ENCODE results near the gene ZFTA.

The ZFTA gene

GRCh38 chr11:63768237-63769041 is at the start of gene ZFTA:
TSS of gene ZFTA (minus strand) at chr11:63768775. CDS start at chr11:63768622, 153 bp downstream.
- CTCF ChIA-PET, result interaction anchor here (0.7 to 3.6 kb wide), 27 partner anchors 11 to 413 kb away, joined by 3 to 27 read pairs (median 4); partner anchors contain the start of gene MARK2
- peak; percentile 89 for DNase-seq (ENCODE audit: extremely low spot score)
- TF ChIP-seq CTCF (IDR thresholded peaks at IDR 0.05; ENCODE audit: control extremely low read depth, extremely low read depth, low read depth, missing control alignments), result peak; percentile 80
- POLR2A ChIA-PET, result no interaction called here

GRCh38 chr11:63817758-63818498 is 49.4 kb upstream of the ZFTA start:
- CTCF ChIA-PET, result interaction anchor here (1.3 to 2.3 kb wide), 2 partner anchors 12 to 20 kb away, joined by 3 to 8 read pairs; no protein-coding TSS in a partner anchor
- TF ChIP-seq CTCF (IDR thresholded peaks at IDR 0.05; ENCODE audit: control extremely low read depth, extremely low read depth, low read depth, missing control alignments), result no peak
- no peak for DNase-seq (ENCODE audit: extremely low spot score)
- POLR2A ChIA-PET, result no interaction called here

GRCh38 chr11:63816732-63817131 is 48.2 kb upstream of the ZFTA start:
- DNase-seq (ENCODE audit: extremely low spot score), result no peak
- CTCF ChIA-PET, result interaction anchor here (2.3 kb wide), 1 partner anchor 21 kb away, joined by 8 read pairs; no protein-coding TSS in a partner anchor
- POLR2A ChIA-PET, result interaction anchor here (0.6 kb wide), 1 partner anchor 101 kb away, joined by 3 read pairs; no protein-coding TSS in a partner anchor
- no peak for TF ChIP-seq CTCF (IDR thresholded peaks at IDR 0.05; ENCODE audit: control extremely low read depth, extremely low read depth, low read depth, missing control alignments)

GRCh38 chr11:63816166-63816565 is 47.6 kb upstream of the ZFTA start:
- DNase-seq (ENCODE audit: extremely low spot score), result no peak
- POLR2A ChIA-PET, result no interaction called here
- TF ChIP-seq CTCF (IDR thresholded peaks at IDR 0.05; ENCODE audit: control extremely low read depth, extremely low read depth, low read depth, missing control alignments), result no peak
- CTCF ChIA-PET, result interaction anchor here (2.3 kb wide), 1 partner anchor 21 kb away, joined by 8 read pairs; no protein-coding TSS in a partner anchor

- no peak for TF ChIP-seq CTCF (IDR thresholded peaks at IDR 0.05; ENCODE audit: control extremely low read depth, extremely low read depth, low read depth, missing control alignments)
- POLR2A ChIA-PET, result no interaction called here
- CTCF ChIA-PET, result interaction anchor here (1.0 kb wide), 1 partner anchor 47 kb away, joined by 3 read pairs; no protein-coding TSS in a partner anchor
- DNase-seq (ENCODE audit: extremely low spot score), result peak; percentile 36
Measured at GRCh38 chr11:63814383-63814736, 45.8 kb upstream of the ZFTA start.

- POLR2A ChIA-PET, result no interaction called here
- no peak for TF ChIP-seq CTCF (IDR thresholded peaks at IDR 0.05; ENCODE audit: control extremely low read depth, extremely low read depth, low read depth, missing control alignments)
- peak; percentile 65 for DNase-seq (ENCODE audit: extremely low spot score)
- CTCF ChIA-PET, result interaction anchor here (1.0 kb wide), 1 partner anchor 46 kb away, joined by 3 read pairs; no protein-coding TSS in a partner anchor
Measured at GRCh38 chr11:63813563-63814382, 45.2 kb upstream of the ZFTA start.

Data from GM10248 (cell line).